Thoracic aorta (tissue), 2 donors: ENCODE results near the gene EXPH5. TPM values are rescaled to one million over a fixed set of nuclear protein-coding genes. Genes with fewer than 3 reads are reported as not detected.

Source experiments
- ATAC-seq: fragments of 150-250 bp; one replicate; pipeline ENCODE4 v1.8.0; 2017; ENCODE audit warnings: low read depth; ENCODE audit not compliant: insufficient number of reproducible peaks, low FRiP score
- DNase-seq: peaks from one replicate; pipeline ENCODE4 v3.0.0-alpha.2; 2020; ENCODE audit warnings: low spot score
- H3K27ac ChIP-seq, 2 donors: fragments of 200-600 bp; sonication (generic); 1 replicate in 1 of 2; 2 replicates in 1 of 2; pipeline ENCODE4 v1.5.1; 2016; ENCODE audit warnings: mild to moderate bottlenecking in 2 of 2, moderate library complexity in 2 of 2
- H3K27me3 ChIP-seq: fragments of 200-600 bp; sonication (generic); replicated peaks from 2 replicates; pipeline ENCODE4 v1.6.0; 2016; ENCODE audit warnings: mild to moderate bottlenecking; ENCODE audit not compliant: insufficient read depth
- H3K36me3 ChIP-seq: fragments of 200-600 bp; sonication (generic); one replicate; pipeline ENCODE4 v1.5.1; 2016
- H3K4me1 ChIP-seq, 2 donors: fragments of 200-600 bp; sonication (generic); 1 replicate in 1 of 2; 2 replicates in 1 of 2; pipeline versions ENCODE4 v1.5.1 to v1.6.0; 2016; ENCODE audit warnings: low read depth in 2 of 2, mild to moderate bottlenecking in 1 of 2; ENCODE audit not compliant: control insufficient read depth in 1 of 2
- H3K4me3 ChIP-seq: fragments of 200-600 bp; sonication (generic); 2 replicates; pipeline ENCODE4 v1.5.1; 2016; ENCODE audit warnings: mild to moderate bottlenecking
- H3K9me3 ChIP-seq: fragments of 200-600 bp; sonication (generic); 2 replicates; pipeline ENCODE4 v1.5.1; 2016
- total RNA-seq, 2 donors: library from RNA; depleted of rRNA; stranded (reverse); fragments of >200 nt; gene quantifications; one replicate each; pipeline versions ENCODE4 v1.1.0 to v1.2.3, GENCODE V29; 2016
- TF ChIP-seq, protein P1 (sequence below): fragments of 200-600 bp; sonication (generic); IDR thresholded peaks from one replicate; pipeline ENCODE4 v1.5.1; 2019; ENCODE audit warnings: antibody characterized with exemption

The EXPH5 gene
- total RNA-seq, 2 donors from 2014 or later, result 1.9 to 3.2 TPM

DNA sequence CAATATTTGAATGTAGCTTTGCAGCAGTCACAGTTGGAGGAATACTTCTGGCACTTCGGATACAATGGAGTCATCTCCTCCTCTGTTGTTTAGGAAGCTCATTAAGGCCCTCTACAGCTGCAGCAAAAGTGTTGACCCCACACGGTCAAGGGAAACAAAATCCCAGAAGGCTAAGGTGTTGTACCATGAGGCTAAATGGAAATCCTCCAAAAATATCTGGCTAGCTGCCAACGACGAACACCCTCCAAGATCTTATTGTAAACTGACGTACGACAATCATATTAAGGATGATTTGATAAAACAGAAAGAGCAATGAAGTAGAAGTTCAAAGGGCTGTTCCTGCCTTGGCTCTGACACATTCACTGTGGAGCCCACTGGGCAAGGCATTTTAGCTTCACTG lies 99.4 kb downstream of the EXPH5 start:
- no peak overlapping the region for H3K4me3 ChIP-seq
- H3K4me1 ChIP-seq, result peaks cover 0 to 23% of the 10 kb centered on the region in 2 donors
- no peaks in the 10 kb centered on the region for H3K36me3 ChIP-seq
- H3K27ac ChIP-seq, result no peak overlapping the region
- no peak for ATAC-seq
- no peaks in the 10 kb centered on the region for H3K27me3 ChIP-seq
- H3K9me3 ChIP-seq, result no peaks in the 10 kb centered on the region
- TF ChIP-seq, protein P1, sequence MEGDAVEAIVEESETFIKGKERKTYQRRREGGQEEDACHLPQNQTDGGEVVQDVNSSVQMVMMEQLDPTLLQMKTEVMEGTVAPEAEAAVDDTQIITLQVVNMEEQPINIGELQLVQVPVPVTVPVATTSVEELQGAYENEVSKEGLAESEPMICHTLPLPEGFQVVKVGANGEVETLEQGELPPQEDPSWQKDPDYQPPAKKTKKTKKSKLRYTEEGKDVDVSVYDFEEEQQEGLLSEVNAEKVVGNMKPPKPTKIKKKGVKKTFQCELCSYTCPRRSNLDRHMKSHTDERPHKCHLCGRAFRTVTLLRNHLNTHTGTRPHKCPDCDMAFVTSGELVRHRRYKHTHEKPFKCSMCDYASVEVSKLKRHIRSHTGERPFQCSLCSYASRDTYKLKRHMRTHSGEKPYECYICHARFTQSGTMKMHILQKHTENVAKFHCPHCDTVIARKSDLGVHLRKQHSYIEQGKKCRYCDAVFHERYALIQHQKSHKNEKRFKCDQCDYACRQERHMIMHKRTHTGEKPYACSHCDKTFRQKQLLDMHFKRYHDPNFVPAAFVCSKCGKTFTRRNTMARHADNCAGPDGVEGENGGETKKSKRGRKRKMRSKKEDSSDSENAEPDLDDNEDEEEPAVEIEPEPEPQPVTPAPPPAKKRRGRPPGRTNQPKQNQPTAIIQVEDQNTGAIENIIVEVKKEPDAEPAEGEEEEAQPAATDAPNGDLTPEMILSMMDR, result no peak
- DNase-seq, result no peak

- H3K9me3 ChIP-seq, result no peaks in the 10 kb centered on the region
- TF ChIP-seq, protein P1, result no peak
- no peak overlapping the region for H3K4me3 ChIP-seq
- no peak overlapping the region for H3K27ac ChIP-seq
- DNase-seq (no peak), ATAC-seq (no peak)
- H3K36me3 ChIP-seq, result peaks cover 6% of the 10 kb centered on the region
- peaks cover 0 to 18% of the 10 kb centered on the region in 2 donors for H3K4me1 ChIP-seq
- no peaks in the 10 kb centered on the region for H3K27me3 ChIP-seq
Observed at GRCh38 chr11:108491936-108492335, 101.6 kb downstream of the EXPH5 start.

GRCh38 chr11:108486828-108487227 lies 106.7 kb downstream of the EXPH5 start:
- Histone ChIP-seq H3K4me3 (no peak overlapping the region), H3K9me3 (no peaks in the 10 kb centered on the region), H3K27me3 (no peaks in the 10 kb centered on the region), H3K27ac (no peak overlapping the region), H3K36me3 (peaks cover 23% of the 10 kb centered on the region), H3K4me1 (no peaks in the 10 kb centered on the region)
- DNase-seq (no peak), ATAC-seq (no peak)
- TF ChIP-seq, protein P1, result no peak

DNA sequence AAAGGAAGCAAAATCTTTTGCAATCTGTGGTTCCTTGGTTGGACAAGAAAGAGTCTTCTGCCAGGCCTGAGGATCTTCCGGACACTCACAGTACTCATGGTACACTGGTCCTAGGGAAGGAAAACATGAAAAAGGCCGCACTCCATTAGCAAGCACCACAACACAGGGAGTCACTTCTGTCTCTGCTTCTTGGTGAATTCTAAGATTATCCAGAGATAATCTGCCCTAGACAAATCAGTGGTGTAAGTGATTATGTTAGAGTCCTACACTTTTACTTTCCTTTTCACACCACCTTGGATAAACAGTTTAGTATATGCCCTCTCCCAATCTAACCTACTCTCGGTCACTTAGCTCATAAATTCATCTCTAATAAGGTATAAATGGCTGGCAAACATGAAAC lies 107.2 kb downstream of the EXPH5 start:
- ATAC-seq (no peak), DNase-seq (no peak)
- Histone ChIP-seq H3K4me1 (no peaks in the 10 kb centered on the region), H3K27me3 (no peaks in the 10 kb centered on the region), H3K27ac (no peak overlapping the region), H3K4me3 (no peak overlapping the region), H3K9me3 (no peaks in the 10 kb centered on the region), H3K36me3 (peaks cover 28% of the 10 kb centered on the region)
- TF ChIP-seq, protein P1, result no peak

GRCh38 chr11:108483163-108483562 lies 110.4 kb downstream of the EXPH5 start:
- ATAC-seq (no peak), DNase-seq (no peak)
- H3K4me3 ChIP-seq, result no peak overlapping the region
- no peaks in the 10 kb centered on the region for H3K9me3 ChIP-seq
- H3K27ac ChIP-seq, result no peak overlapping the region
- TF ChIP-seq, protein P1, result no peak
- H3K27me3 ChIP-seq, result no peaks in the 10 kb centered on the region
- peaks cover 30% of the 10 kb centered on the region for H3K36me3 ChIP-seq
- H3K4me1 ChIP-seq, result no peaks in the 10 kb centered on the region
